SK-N-SH treated with all-trans-retinoic acid at 6 μM for 48 hours (cell line): ENCODE measurements around the gene RASGRF2.

Source experiments
- ATAC-seq: fragments of 200-7000 bp; cut with Tn5 transposase; 3 replicates; pipeline ENCODE4 v1.9.1; 2020; ENCODE audit warnings: mild to moderate bottlenecking, moderate library complexity
- ARNTL ChIP-seq: fragments of 450-650 bp; formaldehyde crosslinking; IDR thresholded peaks from 2 replicates; pipeline ENCODE4 v1.5.0; 2020; ENCODE audit warnings: low read depth, mild to moderate bottlenecking, moderate library complexity, borderline replicate concordance
- BACH2 ChIP-seq: fragments of 250-450 bp; sonication (Bioruptor Pico); IDR thresholded peaks from 2 replicates; pipeline ENCODE4 v1.9.0; 2021; ENCODE audit warnings: mild to moderate bottlenecking, borderline replicate concordance
- CSDC2 ChIP-seq: fragments of 250-450 bp; sonication (Bioruptor Pico); IDR thresholded peaks from 2 replicates; pipeline ENCODE4 v1.5.0; 2020; ENCODE audit warnings: mild to moderate bottlenecking, moderate library complexity
- ESRRG ChIP-seq: fragments of 250-450 bp; sonication (Bioruptor Pico); IDR thresholded peaks from 2 replicates; pipeline ENCODE4 v1.6.1; 2021; ENCODE audit warnings: mild to moderate bottlenecking
- GLIS3 ChIP-seq: fragments of 250-450 bp; sonication (Bioruptor Pico); IDR thresholded peaks from 2 replicates; pipeline ENCODE4 v1.5.0; 2020; ENCODE audit warnings: mild to moderate bottlenecking, moderate library complexity
- ISL1 ChIP-seq: fragments of 250-450 bp; sonication (Bioruptor Pico); IDR thresholded peaks from 2 replicates; pipeline ENCODE4 v2.1.2; 2022; ENCODE audit warnings: mild to moderate bottlenecking, moderate library complexity
- OSR1 ChIP-seq: fragments of 250-450 bp; sonication (Bioruptor Pico); IDR thresholded peaks from 2 replicates; pipeline ENCODE4 v1.8.0; 2022; ENCODE audit warnings: moderate library complexity, mild to moderate bottlenecking, inconsistent platforms
- PPARA ChIP-seq: fragments of 250-450 bp; sonication (Bioruptor Pico); IDR thresholded peaks from 2 replicates; pipeline ENCODE4 v1.5.0; 2020; ENCODE audit warnings: mild to moderate bottlenecking, borderline replicate concordance
- RARB ChIP-seq: fragments of 250-450 bp; sonication (Bioruptor Pico); IDR thresholded peaks from 2 replicates; pipeline ENCODE4 v1.8.0; 2021; ENCODE audit warnings: mild to moderate bottlenecking, moderate library complexity
- SNAI2 ChIP-seq: fragments of 250-450 bp; sonication (Bioruptor Pico); IDR thresholded peaks from 2 replicates; pipeline ENCODE4 v1.5.0; 2020; ENCODE audit warnings: mild to moderate bottlenecking, moderate library complexity
- TCF4 ChIP-seq: fragments of 250-450 bp; sonication (Bioruptor Pico); IDR thresholded peaks from 2 replicates; pipeline ENCODE4 v1.8.0; 2021; ENCODE audit warnings: mild to moderate bottlenecking, moderate library complexity, borderline replicate concordance
- TOX ChIP-seq: fragments of 250-450 bp; sonication (Bioruptor Pico); IDR thresholded peaks from 2 replicates; pipeline ENCODE4 v1.8.0; 2021; ENCODE audit warnings: mild to moderate bottlenecking, moderate library complexity, borderline replicate concordance
- ZC3H10 ChIP-seq: fragments of 250-450 bp; sonication (Bioruptor Pico); IDR thresholded peaks from 2 replicates; pipeline ENCODE4 v1.5.1; 2021; ENCODE audit warnings: mild to moderate bottlenecking, moderate library complexity
- ZFP3 ChIP-seq: fragments of 250-450 bp; sonication (Bioruptor Pico); IDR thresholded peaks from 2 replicates; pipeline ENCODE4 v1.5.0; 2020; ENCODE audit warnings: mild to moderate bottlenecking, moderate library complexity
- ZFP30 ChIP-seq: fragments of 450-650 bp; formaldehyde crosslinking; IDR thresholded peaks from 2 replicates; pipeline ENCODE4 v1.5.0; 2022; ENCODE audit warnings: mild to moderate bottlenecking, moderate library complexity
- ZNF565 ChIP-seq: fragments of 450-650 bp; formaldehyde crosslinking; conservative IDR thresholded peaks from 2 replicates; pipeline ENCODE4 v1.5.0; 2020; ENCODE audit warnings: low read depth, mild to moderate bottlenecking, moderate library complexity
- ZNF70 ChIP-seq: fragments of 450-650 bp; formaldehyde crosslinking; IDR thresholded peaks from 2 replicates; pipeline ENCODE4 v1.5.0; 2020; ENCODE audit warnings: mild to moderate bottlenecking, moderate library complexity
- ZNF8 ChIP-seq: fragments of 450-650 bp; formaldehyde crosslinking; IDR thresholded peaks from 2 replicates; pipeline ENCODE4 v1.5.0; 2020; ENCODE audit warnings: mild to moderate bottlenecking, moderate library complexity
- TF ChIP-seq, protein P1 (sequence below): fragments of 250-450 bp; sonication (Bioruptor Pico); IDR thresholded peaks from 2 replicates; pipeline ENCODE4 v1.8.0; 2021; ENCODE audit warnings: low read depth, mild to moderate bottlenecking, moderate library complexity, borderline replicate concordance
- TF ChIP-seq, protein P2 (sequence below): fragments of 250-450 bp; sonication (Bioruptor Pico); IDR thresholded peaks from 2 replicates; pipeline ENCODE4 v1.5.0; 2020; ENCODE audit warnings: mild to moderate bottlenecking, moderate library complexity
- TF ChIP-seq, protein P3 (sequence below): fragments of 250-450 bp; sonication (Bioruptor Pico); IDR thresholded peaks from 2 replicates; pipeline ENCODE4 v1.5.1; 2021; ENCODE audit warnings: mild to moderate bottlenecking, moderate library complexity
- TF ChIP-seq, protein P4 (sequence below): fragments of 250-450 bp; sonication (Bioruptor Pico); IDR thresholded peaks from 2 replicates; pipeline ENCODE4 v1.8.0; 2020; ENCODE audit warnings: mild to moderate bottlenecking, moderate library complexity, borderline replicate concordance

RASGRF2 gene

DNA sequence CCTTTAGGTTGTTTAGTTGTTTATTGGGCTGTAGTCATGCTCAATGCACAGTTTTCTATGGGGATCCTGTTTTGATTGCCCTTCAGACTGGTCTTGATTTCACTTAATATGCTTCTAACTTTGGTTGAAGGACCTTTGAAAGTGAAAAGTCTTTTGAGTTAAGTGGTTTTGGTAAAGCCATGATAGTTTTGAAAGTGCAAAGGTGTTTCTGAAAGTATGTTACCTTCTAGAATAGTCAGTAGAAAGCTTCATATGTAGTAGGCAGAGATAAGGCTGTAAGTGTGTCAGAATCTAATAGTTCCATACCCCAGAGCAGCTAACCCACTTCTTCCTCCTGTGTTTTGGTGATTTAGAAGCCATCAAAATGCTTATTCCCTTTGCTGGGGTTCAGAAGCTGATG lies 46.1 kb downstream of the RASGRF2 start:
- no peak for ATAC-seq
- TF ChIP-seq ZNF70 (CRISPR knock-in tag) (no peak), TOX (CRISPR knock-in tag) (no peak), RARB (no peak), TCF4 (CRISPR knock-in tag) (no peak), ZC3H10 (no peak), ZFP30 (CRISPR knock-in tag) (no peak), ARNTL (CRISPR knock-in tag) (no peak), BACH2 (CRISPR knock-in tag) (no peak), OSR1 (CRISPR knock-in tag) (no peak), ISL1 (no peak), GLIS3 (CRISPR knock-in tag) (no peak), PPARA (CRISPR knock-in tag) (no peak), SNAI2 (no peak), ZNF565 (CRISPR knock-in tag) (no peak), ESRRG (CRISPR knock-in tag) (no peak), CSDC2 (CRISPR knock-in tag) (no peak)
- TF ChIP-seq, protein P1, sequence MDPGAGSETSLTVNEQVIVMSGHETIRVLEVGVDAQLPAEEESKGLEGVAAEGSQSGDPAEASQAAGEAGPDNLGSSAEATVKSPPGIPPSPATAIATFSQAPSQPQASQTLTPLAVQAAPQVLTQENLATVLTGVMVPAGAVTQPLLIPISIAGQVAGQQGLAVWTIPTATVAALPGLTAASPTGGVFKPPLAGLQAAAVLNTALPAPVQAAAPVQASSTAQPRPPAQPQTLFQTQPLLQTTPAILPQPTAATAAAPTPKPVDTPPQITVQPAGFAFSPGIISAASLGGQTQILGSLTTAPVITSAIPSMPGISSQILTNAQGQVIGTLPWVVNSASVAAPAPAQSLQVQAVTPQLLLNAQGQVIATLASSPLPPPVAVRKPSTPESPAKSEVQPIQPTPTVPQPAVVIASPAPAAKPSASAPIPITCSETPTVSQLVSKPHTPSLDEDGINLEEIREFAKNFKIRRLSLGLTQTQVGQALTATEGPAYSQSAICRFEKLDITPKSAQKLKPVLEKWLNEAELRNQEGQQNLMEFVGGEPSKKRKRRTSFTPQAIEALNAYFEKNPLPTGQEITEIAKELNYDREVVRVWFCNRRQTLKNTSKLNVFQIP (CRISPR knock-in tag): no peak
- TF ChIP-seq, protein P2, sequence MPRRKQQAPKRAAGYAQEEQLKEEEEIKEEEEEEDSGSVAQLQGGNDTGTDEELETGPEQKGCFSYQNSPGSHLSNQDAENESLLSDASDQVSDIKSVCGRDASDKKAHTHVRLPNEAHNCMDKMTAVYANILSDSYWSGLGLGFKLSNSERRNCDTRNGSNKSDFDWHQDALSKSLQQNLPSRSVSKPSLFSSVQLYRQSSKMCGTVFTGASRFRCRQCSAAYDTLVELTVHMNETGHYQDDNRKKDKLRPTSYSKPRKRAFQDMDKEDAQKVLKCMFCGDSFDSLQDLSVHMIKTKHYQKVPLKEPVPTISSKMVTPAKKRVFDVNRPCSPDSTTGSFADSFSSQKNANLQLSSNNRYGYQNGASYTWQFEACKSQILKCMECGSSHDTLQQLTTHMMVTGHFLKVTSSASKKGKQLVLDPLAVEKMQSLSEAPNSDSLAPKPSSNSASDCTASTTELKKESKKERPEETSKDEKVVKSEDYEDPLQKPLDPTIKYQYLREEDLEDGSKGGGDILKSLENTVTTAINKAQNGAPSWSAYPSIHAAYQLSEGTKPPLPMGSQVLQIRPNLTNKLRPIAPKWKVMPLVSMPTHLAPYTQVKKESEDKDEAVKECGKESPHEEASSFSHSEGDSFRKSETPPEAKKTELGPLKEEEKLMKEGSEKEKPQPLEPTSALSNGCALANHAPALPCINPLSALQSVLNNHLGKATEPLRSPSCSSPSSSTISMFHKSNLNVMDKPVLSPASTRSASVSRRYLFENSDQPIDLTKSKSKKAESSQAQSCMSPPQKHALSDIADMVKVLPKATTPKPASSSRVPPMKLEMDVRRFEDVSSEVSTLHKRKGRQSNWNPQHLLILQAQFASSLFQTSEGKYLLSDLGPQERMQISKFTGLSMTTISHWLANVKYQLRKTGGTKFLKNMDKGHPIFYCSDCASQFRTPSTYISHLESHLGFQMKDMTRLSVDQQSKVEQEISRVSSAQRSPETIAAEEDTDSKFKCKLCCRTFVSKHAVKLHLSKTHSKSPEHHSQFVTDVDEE (CRISPR knock-in tag): no peak
- TF ChIP-seq, protein P3, sequence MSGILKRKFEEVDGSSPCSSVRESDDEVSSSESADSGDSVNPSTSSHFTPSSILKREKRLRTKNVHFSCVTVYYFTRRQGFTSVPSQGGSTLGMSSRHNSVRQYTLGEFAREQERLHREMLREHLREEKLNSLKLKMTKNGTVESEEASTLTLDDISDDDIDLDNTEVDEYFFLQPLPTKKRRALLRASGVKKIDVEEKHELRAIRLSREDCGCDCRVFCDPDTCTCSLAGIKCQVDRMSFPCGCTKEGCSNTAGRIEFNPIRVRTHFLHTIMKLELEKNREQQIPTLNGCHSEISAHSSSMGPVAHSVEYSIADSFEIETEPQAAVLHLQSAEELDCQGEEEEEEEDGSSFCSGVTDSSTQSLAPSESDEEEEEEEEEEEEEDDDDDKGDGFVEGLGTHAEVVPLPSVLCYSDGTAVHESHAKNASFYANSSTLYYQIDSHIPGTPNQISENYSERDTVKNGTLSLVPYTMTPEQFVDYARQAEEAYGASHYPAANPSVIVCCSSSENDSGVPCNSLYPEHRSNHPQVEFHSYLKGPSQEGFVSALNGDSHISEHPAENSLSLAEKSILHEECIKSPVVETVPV (CRISPR knock-in tag): no peak
- TF ChIP-seq, protein P4, sequence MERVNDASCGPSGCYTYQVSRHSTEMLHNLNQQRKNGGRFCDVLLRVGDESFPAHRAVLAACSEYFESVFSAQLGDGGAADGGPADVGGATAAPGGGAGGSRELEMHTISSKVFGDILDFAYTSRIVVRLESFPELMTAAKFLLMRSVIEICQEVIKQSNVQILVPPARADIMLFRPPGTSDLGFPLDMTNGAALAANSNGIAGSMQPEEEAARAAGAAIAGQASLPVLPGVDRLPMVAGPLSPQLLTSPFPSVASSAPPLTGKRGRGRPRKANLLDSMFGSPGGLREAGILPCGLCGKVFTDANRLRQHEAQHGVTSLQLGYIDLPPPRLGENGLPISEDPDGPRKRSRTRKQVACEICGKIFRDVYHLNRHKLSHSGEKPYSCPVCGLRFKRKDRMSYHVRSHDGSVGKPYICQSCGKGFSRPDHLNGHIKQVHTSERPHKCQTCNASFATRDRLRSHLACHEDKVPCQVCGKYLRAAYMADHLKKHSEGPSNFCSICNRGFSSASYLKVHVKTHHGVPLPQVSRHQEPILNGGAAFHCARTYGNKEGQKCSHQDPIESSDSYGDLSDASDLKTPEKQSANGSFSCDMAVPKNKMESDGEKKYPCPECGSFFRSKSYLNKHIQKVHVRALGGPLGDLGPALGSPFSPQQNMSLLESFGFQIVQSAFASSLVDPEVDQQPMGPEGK: no peak

DNA sequence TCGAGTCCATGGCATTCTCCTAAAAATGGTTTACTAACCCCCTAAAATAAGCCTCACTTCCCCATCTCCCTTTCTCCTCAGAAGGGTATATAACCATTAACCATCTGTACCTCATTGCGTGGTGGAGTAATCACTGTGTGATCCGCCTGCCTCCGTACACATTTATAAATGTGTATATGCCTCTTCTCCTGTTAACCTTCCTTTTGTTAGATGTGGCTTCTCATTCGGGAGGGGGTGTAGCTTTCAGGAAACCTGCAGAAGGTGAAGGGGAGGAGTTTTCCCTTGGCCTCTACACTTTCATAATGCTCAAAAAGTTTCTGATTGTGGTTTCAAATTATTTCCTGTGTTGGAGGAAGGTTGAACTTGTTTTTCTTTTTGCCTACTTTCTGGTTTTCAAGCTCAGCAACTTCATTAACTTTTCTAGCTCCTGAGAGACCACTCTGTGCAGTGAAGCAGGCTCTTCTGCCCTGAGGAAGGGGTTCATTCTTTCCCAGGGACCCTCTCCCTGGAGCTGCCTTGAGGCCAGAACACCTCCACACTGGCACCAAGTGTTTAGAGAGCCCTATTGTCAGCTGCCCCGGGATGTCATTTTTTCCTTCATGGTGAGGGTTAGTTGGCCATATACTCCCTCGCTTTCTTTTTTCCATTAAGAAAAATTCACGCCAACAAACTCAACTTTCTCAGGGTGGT lies 46.9 kb downstream of the RASGRF2 start:
- TF ChIP-seq GLIS3 (CRISPR knock-in tag): no peak
- TF ChIP-seq ZFP3: no peak
- no peak for TF ChIP-seq TCF4 (CRISPR knock-in tag)
- TF ChIP-seq SNAI2: no peak
- no peak for TF ChIP-seq ZNF565 (CRISPR knock-in tag)
- no peak for TF ChIP-seq BACH2 (CRISPR knock-in tag)
- no peak for TF ChIP-seq TOX (CRISPR knock-in tag)
- TF ChIP-seq ZC3H10: no peak
- TF ChIP-seq, protein P3 (CRISPR knock-in tag): no peak
- TF ChIP-seq ZNF70 (CRISPR knock-in tag): no peak
- TF ChIP-seq ZNF8 (CRISPR knock-in tag): no peak
- TF ChIP-seq ESRRG (CRISPR knock-in tag): no peak
- TF ChIP-seq, all 23 proteins: peak for 0
- ATAC-seq: no peak
